Neural progenitor cell (in vitro differentiated cells): ENCODE measurements around the gene OR13F1. TPM values are rescaled to one million over a fixed set of nuclear protein-coding genes. Genes with fewer than 3 reads are reported as not detected.

Experiments used
- DNase-seq: peaks from one replicate; pipeline ENCODE4 v3.0.0-alpha.2; 2016; ENCODE audit warnings: low spot score
- H2AFZ ChIP-seq: fragments of 200-600 bp; sonication (generic); replicated peaks from 2 replicates; pipeline ENCODE4 v1.6.1; 2016; ENCODE audit warnings: antibody characterized with exemption
- H3F3A ChIP-seq: fragments of 200-600 bp; sonication (generic); 2 replicates; pipeline ENCODE4 v1.6.1; 2016; ENCODE audit warnings: antibody characterized with exemption, low read depth
- H3K27ac ChIP-seq: fragments of 200-600 bp; sonication (generic); 2 replicates; pipeline ENCODE4 v1.5.1; 2016; ENCODE audit warnings: mild to moderate bottlenecking
- H3K27me3 ChIP-seq: fragments of 200-600 bp; sonication (generic); 2 replicates; pipeline ENCODE4 v1.6.1; 2016; ENCODE audit warnings: mild to moderate bottlenecking, moderate library complexity
- H3K36me3 ChIP-seq: fragments of 200-600 bp; sonication (generic); 2 replicates; pipeline ENCODE4 v1.5.1; 2016
- H3K4me1 ChIP-seq: fragments of 200-600 bp; sonication (generic); 2 replicates; pipeline ENCODE4 v1.6.1; 2016; ENCODE audit warnings: mixed run types
- H3K4me2 ChIP-seq: fragments of 200-600 bp; sonication (generic); 2 replicates; pipeline ENCODE4 v1.6.1; 2016
- H3K4me3 ChIP-seq: fragments of 200-600 bp; sonication (generic); 2 replicates; pipeline ENCODE4 v1.5.1; 2016
- H3K79me2 ChIP-seq: fragments of 200-600 bp; sonication (generic); 2 replicates; pipeline ENCODE4 v1.6.1; 2016; ENCODE audit warnings: low read depth
- H3K9ac ChIP-seq: fragments of 200-600 bp; sonication (generic); 2 replicates; pipeline ENCODE4 v1.6.1; 2016
- H3K9me3 ChIP-seq: fragments of 200-600 bp; sonication (generic); 2 replicates; pipeline ENCODE4 v1.5.1; 2016; ENCODE audit warnings: low read depth
- H4K20me1 ChIP-seq: fragments of 200-600 bp; sonication (generic); 2 replicates; pipeline ENCODE4 v1.6.1; 2016; ENCODE audit warnings: low read depth
- H3K27ac Mint-ChIP-seq: 3 replicates; pipeline ENCODE4 v1.8.0; 2021; ENCODE audit warnings: mixed read lengths
- H3K27me3 Mint-ChIP-seq: 2 replicates; pipeline ENCODE4 v1.8.0; 2022; ENCODE audit warnings: low read depth, mild to moderate bottlenecking, inconsistent platforms, moderate library complexity, mixed read lengths; ENCODE audit not compliant: insufficient read depth
- H3K36me3 Mint-ChIP-seq: 3 replicates; pipeline ENCODE4 v1.8.0; 2021; ENCODE audit warnings: mixed read lengths
- H3K4me1 Mint-ChIP-seq: 3 replicates; pipeline ENCODE4 v1.8.0; 2021; ENCODE audit warnings: mixed read lengths
- H3K4me3 Mint-ChIP-seq: 3 replicates; pipeline ENCODE4 v1.8.0; 2021; ENCODE audit warnings: mild to moderate bottlenecking, moderate library complexity, mixed read lengths
- H3K9me3 Mint-ChIP-seq: 3 replicates; pipeline ENCODE4 v1.8.0; 2020; ENCODE audit warnings: mixed read lengths
- EZH2 ChIP-seq: fragments of 200-600 bp; sonication (generic); IDR thresholded peaks from 2 replicates; pipeline ENCODE4 v1.6.1; 2017; ENCODE audit warnings: antibody characterized with exemption, mild to moderate bottlenecking, moderate library complexity
- EZH2phosphoT487 ChIP-seq: fragments of 200-600 bp; sonication (generic); IDR thresholded peaks from 2 replicates; pipeline ENCODE4 v1.6.1; 2017; ENCODE audit warnings: antibody characterized with exemption
- total RNA-seq: library from RNA; depleted of rRNA; stranded (reverse); fragments of >200 nt; gene quantifications from 2 replicates; pipeline ENCODE4 v1.2.3, GENCODE V29; 2015; ENCODE audit warnings: low replicate concordance
- TF ChIP-seq, protein P1 (sequence below): fragments of 200-600 bp; sonication (generic); IDR thresholded peaks from 2 replicates; pipeline ENCODE4 v1.5.1; 2017; ENCODE audit warnings: antibody characterized with exemption, mild to moderate bottlenecking

OR13F1 gene
- total RNA-seq, 1 donor from 2014 or later, result not detected

DNA sequence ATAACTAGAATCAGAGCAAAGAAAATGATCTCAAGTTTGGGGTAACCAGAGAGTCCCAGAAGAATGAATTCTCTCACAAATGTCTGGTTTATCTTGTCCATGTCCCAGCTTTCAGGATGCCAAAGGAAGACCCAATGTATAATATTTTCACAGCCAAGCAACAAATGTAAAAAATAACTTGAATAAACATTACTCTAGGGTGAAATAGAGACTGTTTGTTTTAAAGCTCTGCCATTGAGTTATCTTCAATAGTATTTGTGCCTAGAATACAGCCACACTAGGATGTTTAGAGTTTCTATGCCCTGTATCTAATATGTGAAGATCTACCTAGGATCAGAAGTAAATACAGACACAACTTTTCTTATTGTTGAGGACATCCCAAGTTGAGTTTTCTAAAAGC, 23.0 kb downstream of the OR13F1 start, which contains the start of gene OR13C4:
TSS of gene OR13C4 (minus strand) at position 101 of the 400 bp plus-strand sequence. CDS start at position 101, 0 bp downstream.
- Histone ChIP-seq H3F3A (no peaks in the 10 kb centered on the region), H4K20me1 (no peaks in the 10 kb centered on the region), H3K4me1 (no peaks in the 10 kb centered on the region), H3K27me3 (no peaks in the 10 kb centered on the region), H3K4me2 (no peak within 1 kb of the TSS), H3K9me3 (no peaks in the 10 kb centered on the region), H2AFZ (no peak within 1 kb of the TSS), H3K36me3 (no peaks in the 10 kb centered on the region), H3K9ac (no peak within 1 kb of the TSS), H3K79me2 (no peaks in the 10 kb centered on the region), H3K27ac (no peak within 1 kb of the TSS), H3K4me3 (no peak within 1 kb of the TSS)
- H3K9me3 Mint-ChIP-seq, result peaks cover 12% of the 10 kb centered on the region
- no peaks in the 10 kb centered on the region for H3K36me3 Mint-ChIP-seq
- no peak within 1 kb of the TSS for H3K4me3 Mint-ChIP-seq
- DNase-seq, result no peak
- H3K27ac Mint-ChIP-seq, result no peak within 1 kb of the TSS
- TF ChIP-seq EZH2phosphoT487 (no peak), EZH2 (no peak)
- TF ChIP-seq, protein P1, sequence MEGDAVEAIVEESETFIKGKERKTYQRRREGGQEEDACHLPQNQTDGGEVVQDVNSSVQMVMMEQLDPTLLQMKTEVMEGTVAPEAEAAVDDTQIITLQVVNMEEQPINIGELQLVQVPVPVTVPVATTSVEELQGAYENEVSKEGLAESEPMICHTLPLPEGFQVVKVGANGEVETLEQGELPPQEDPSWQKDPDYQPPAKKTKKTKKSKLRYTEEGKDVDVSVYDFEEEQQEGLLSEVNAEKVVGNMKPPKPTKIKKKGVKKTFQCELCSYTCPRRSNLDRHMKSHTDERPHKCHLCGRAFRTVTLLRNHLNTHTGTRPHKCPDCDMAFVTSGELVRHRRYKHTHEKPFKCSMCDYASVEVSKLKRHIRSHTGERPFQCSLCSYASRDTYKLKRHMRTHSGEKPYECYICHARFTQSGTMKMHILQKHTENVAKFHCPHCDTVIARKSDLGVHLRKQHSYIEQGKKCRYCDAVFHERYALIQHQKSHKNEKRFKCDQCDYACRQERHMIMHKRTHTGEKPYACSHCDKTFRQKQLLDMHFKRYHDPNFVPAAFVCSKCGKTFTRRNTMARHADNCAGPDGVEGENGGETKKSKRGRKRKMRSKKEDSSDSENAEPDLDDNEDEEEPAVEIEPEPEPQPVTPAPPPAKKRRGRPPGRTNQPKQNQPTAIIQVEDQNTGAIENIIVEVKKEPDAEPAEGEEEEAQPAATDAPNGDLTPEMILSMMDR, result no peak
- no peaks in the 10 kb centered on the region for H3K4me1 Mint-ChIP-seq
- no peaks in the 10 kb centered on the region for H3K27me3 Mint-ChIP-seq

DNA sequence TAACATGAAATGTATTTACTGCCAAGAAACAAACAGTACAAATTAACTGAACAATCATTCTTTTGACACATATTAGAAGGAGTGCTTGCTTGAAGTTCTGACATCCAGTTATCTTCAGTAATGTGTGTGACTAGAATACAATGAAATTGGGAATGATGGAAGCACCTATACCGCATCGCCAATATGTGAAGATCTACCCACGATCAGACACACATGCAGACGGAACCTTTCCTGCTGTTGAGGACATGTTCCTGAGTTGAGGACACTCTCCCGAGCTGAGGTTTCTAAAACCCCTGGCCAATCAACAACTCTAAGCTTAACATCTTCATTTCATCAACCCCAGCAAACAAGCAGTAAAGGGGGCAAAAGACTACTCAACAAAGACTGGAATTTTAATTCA, 32.7 kb downstream of the OR13F1 start, which contains the start of gene OR13C3:
TSS of gene OR13C3 (minus strand) at position 101 of the 400 bp plus-strand sequence. CDS start 133 bp downstream, outside the sequence.
- Histone ChIP-seq H3K4me2 (no peak within 1 kb of the TSS), H3K27me3 (no peaks in the 10 kb centered on the region), H3F3A (no peaks in the 10 kb centered on the region), H3K36me3 (no peaks in the 10 kb centered on the region), H3K4me3 (no peak within 1 kb of the TSS), H3K9me3 (no peaks in the 10 kb centered on the region), H2AFZ (no peak within 1 kb of the TSS), H3K79me2 (no peaks in the 10 kb centered on the region), H3K27ac (no peak within 1 kb of the TSS), H3K4me1 (no peaks in the 10 kb centered on the region), H4K20me1 (no peaks in the 10 kb centered on the region), H3K9ac (no peak within 1 kb of the TSS)
- Mint-ChIP-seq H3K9me3 (no peaks in the 10 kb centered on the region), H3K36me3 (no peaks in the 10 kb centered on the region), H3K4me1 (no peaks in the 10 kb centered on the region), H3K27me3 (no peaks in the 10 kb centered on the region), H3K27ac (no peak within 1 kb of the TSS), H3K4me3 (no peak within 1 kb of the TSS)
- TF ChIP-seq EZH2 (no peak), EZH2phosphoT487 (no peak)
- TF ChIP-seq, protein P1, result no peak
- no peak for DNase-seq

DNA sequence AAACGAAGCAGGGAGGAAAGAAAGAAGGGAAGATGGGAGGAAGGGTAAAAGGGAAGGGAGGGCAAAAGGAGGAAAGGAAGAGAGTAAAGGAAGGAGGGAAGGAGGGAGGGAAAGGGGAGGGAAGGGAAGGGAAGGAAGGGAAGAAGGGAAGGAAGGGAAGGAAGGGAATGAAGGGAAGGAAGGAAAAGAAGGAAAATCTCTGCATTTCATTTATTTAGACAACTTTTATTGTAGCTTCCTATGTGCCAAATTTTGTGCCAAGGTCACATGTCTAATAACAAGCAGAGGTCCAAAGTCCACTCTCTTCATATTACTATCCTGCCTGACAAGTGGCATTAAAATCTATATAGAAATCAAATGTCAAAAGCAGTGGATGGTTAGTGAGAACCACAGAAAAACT, 35.2 kb downstream of the OR13F1 start:
- H3K27ac Mint-ChIP-seq, result no peak overlapping the region

More for the DNA sequence above, 35.2 kb downstream of the OR13F1 start:
- Histone ChIP-seq H3F3A (no peaks in the 10 kb centered on the region), H4K20me1 (no peaks in the 10 kb centered on the region), H3K27me3 (no peaks in the 10 kb centered on the region), H3K36me3 (no peaks in the 10 kb centered on the region), H3K79me2 (no peaks in the 10 kb centered on the region), H3K9me3 (no peaks in the 10 kb centered on the region), H3K4me3 (no peak overlapping the region), H3K27ac (no peak overlapping the region), H3K4me2 (no peak overlapping the region), H2AFZ (no peak overlapping the region), H3K9ac (no peak overlapping the region), H3K4me1 (no peaks in the 10 kb centered on the region)
- H3K36me3 Mint-ChIP-seq, result no peaks in the 10 kb centered on the region
- no peak overlapping the region for H3K4me3 Mint-ChIP-seq
- TF ChIP-seq, protein P1, result no peak
- TF ChIP-seq EZH2 (no peak), EZH2phosphoT487 (no peak)
- DNase-seq, result no peak
- H3K4me1 Mint-ChIP-seq, result no peaks in the 10 kb centered on the region
- no peaks in the 10 kb centered on the region for H3K27me3 Mint-ChIP-seq
- no peaks in the 10 kb centered on the region for H3K9me3 Mint-ChIP-seq
